Loucy (cell line): Measurements from ENCODE around the gene CALHM2.

Experiments
- H2AFZ ChIP-seq: fragments of 200-600 bp; sonication (generic); 2 replicates; pipeline ENCODE4 v1.6.0; 2016; ENCODE audit warnings: antibody characterized with exemption, mild to moderate bottlenecking, low read length, moderate library complexity
- H3F3A ChIP-seq: fragments of 200-600 bp; 2 replicates; pipeline ENCODE4 v1.6.0; 2016; ENCODE audit warnings: antibody characterized with exemption, low read depth, mild to moderate bottlenecking
- H3K27me3 ChIP-seq: fragments of 200-600 bp; sonication (generic); 2 replicates; pipeline ENCODE4 v1.6.1; 2014; ENCODE audit warnings: low read length, mild to moderate bottlenecking; ENCODE audit not compliant: insufficient read depth, poor library complexity, severe bottlenecking
- H3K36me3 ChIP-seq: fragments of 200-600 bp; sonication (generic); 2 replicates; pipeline ENCODE4 v1.6.1; 2016; ENCODE audit warnings: low read length; ENCODE audit not compliant: insufficient read depth
- H3K4me1 ChIP-seq: fragments of 200-600 bp; sonication (generic); 2 replicates; pipeline ENCODE4 v1.5.1; 2014; ENCODE audit warnings: low read length, mild to moderate bottlenecking; ENCODE audit not compliant: insufficient read depth, poor library complexity, severe bottlenecking
- H3K4me2 ChIP-seq: fragments of 200-600 bp; sonication (generic); 2 replicates; pipeline ENCODE4 v1.6.0; 2014; ENCODE audit warnings: antibody characterized with exemption, low read length, low read depth, mild to moderate bottlenecking; ENCODE audit not compliant: poor library complexity, severe bottlenecking
- H3K4me3 ChIP-seq: fragments of 200-600 bp; sonication (generic); 2 replicates; pipeline ENCODE4 v1.5.1; 2014; ENCODE audit warnings: low read length, mild to moderate bottlenecking, mixed read lengths; ENCODE audit not compliant: poor library complexity, severe bottlenecking
- H3K79me2 ChIP-seq: fragments of 200-600 bp; sonication (generic); 2 replicates; pipeline ENCODE4 v1.6.1; 2014; ENCODE audit warnings: low read length; ENCODE audit not compliant: insufficient read depth
- H3K9ac ChIP-seq: fragments of 200-600 bp; sonication (generic); 2 replicates; pipeline ENCODE4 v1.6.0; 2014; ENCODE audit warnings: mild to moderate bottlenecking, low read depth, low read length, moderate library complexity; ENCODE audit not compliant: poor library complexity, severe bottlenecking
- H3K9me2 ChIP-seq: fragments of 200-600 bp; sonication (generic); replicated peaks from 2 replicates; pipeline ENCODE4 v1.6.1; 2016; ENCODE audit warnings: low read depth, low read length, mixed read lengths
- H3K9me3 ChIP-seq: fragments of 200-600 bp; sonication (generic); 2 replicates; pipeline ENCODE4 v1.6.1; 2014; ENCODE audit warnings: mild to moderate bottlenecking, antibody characterized with exemption, low read length, low read depth; ENCODE audit not compliant: insufficient read depth
- H4K20me1 ChIP-seq: fragments of 200-600 bp; sonication (generic); 2 replicates; pipeline ENCODE4 v1.6.0; 2014; ENCODE audit warnings: antibody characterized with exemption, low read length, mild to moderate bottlenecking; ENCODE audit not compliant: insufficient read depth, poor library complexity, severe bottlenecking
- CTCF ChIP-seq: fragments of 200-600 bp; sonication (generic); conservative IDR thresholded peaks from 2 replicates; pipeline ENCODE4 v1.5.1; 2014; ENCODE audit warnings: mild to moderate bottlenecking, antibody characterized with exemption, low read length
- EZH2phosphoT487 ChIP-seq: fragments of 200-600 bp; IDR thresholded peaks from 2 replicates; pipeline ENCODE4 v1.6.1; 2018; ENCODE audit warnings: antibody characterized with exemption, mild to moderate bottlenecking, moderate library complexity, borderline replicate concordance

The CALHM2 gene

GRCh38 chr10:103479135-103479534 is 27.0 kb upstream of the CALHM2 start, which contains the start of gene CALHM3:
CALHM3 (minus strand) TSS chr10:103479240; CDS start chr10:103479032, 208 bp downstream.
- no peaks in the 10 kb centered on the region for H3K9me2 ChIP-seq
- peaks cover 14% of the 10 kb centered on the region for H3K4me1 ChIP-seq
- no peak within 1 kb of the TSS for H3K9ac ChIP-seq
- no peak within 1 kb of the TSS for H2AFZ ChIP-seq
- no peaks in the 10 kb centered on the region for H3K9me3 ChIP-seq
- no peak for TF ChIP-seq CTCF
- no peak for TF ChIP-seq EZH2phosphoT487
- no peaks in the 10 kb centered on the region for H3F3A ChIP-seq
- H3K4me2 ChIP-seq, result no peak within 1 kb of the TSS
- H3K79me2 ChIP-seq, result no peaks in the 10 kb centered on the region
- no peaks in the 10 kb centered on the region for H3K36me3 ChIP-seq
- H3K27me3 ChIP-seq, result no peaks in the 10 kb centered on the region
- no peak within 1 kb of the TSS for H3K4me3 ChIP-seq
- no peaks in the 10 kb centered on the region for H4K20me1 ChIP-seq

- no peak for TF ChIP-seq CTCF
- no peak for TF ChIP-seq EZH2phosphoT487
- peaks cover 14% of the 10 kb centered on the region for H3K4me1 ChIP-seq
These were observed 26.5 kb upstream of the CALHM2 start for GRCh38 chr10:103478671-103479070.

GRCh38 chr10:103476046-103476768 is 24.0 kb upstream of the CALHM2 start:
- H4K20me1 ChIP-seq, result no peaks in the 10 kb centered on the region
- H3K4me2 ChIP-seq, result peak overlapping the region; percentile 41
- TF ChIP-seq EZH2phosphoT487, result no peak
- TF ChIP-seq CTCF, result peak; percentile 89
- H3K4me3 ChIP-seq, result no peak overlapping the region
- H3K9ac ChIP-seq, result peak overlapping the region; percentile 33
- no peaks in the 10 kb centered on the region for H3K9me3 ChIP-seq
- H3K4me1 ChIP-seq, result peaks cover 31% of the 10 kb centered on the region
- peak overlapping the region; percentile 57; the same call in 1 of the 2 replicates for H2AFZ ChIP-seq
- peaks cover 6% of the 10 kb centered on the region; the same call in 1 of the 2 replicates for H3F3A ChIP-seq
- H3K9me2 ChIP-seq, result no peaks in the 10 kb centered on the region
- no peaks in the 10 kb centered on the region for H3K27me3 ChIP-seq
- H3K79me2 ChIP-seq, result no peaks in the 10 kb centered on the region
- no peaks in the 10 kb centered on the region for H3K36me3 ChIP-seq

More at GRCh38 chr10:103478671-103479070, 26.5 kb upstream of the CALHM2 start:
- Histone ChIP-seq H3K4me2 (no peak overlapping the region), H3K79me2 (no peaks in the 10 kb centered on the region), H3F3A (no peaks in the 10 kb centered on the region), H3K9me2 (no peaks in the 10 kb centered on the region), H2AFZ (no peak overlapping the region), H4K20me1 (no peaks in the 10 kb centered on the region), H3K36me3 (no peaks in the 10 kb centered on the region), H3K4me3 (no peak overlapping the region), H3K9ac (no peak overlapping the region), H3K27me3 (no peaks in the 10 kb centered on the region), H3K9me3 (no peaks in the 10 kb centered on the region)
